Karpas-422 (cell line): ENCODE data around the gene CDK5RAP1. TPM values are rescaled to one million over a fixed set of nuclear protein-coding genes. Genes with fewer than 3 reads are reported as not detected.

ENCODE experiments used
- total RNA-seq: library from RNA; depleted of rRNA; stranded (reverse); fragments of >200 nt; shearing (Covaris generic); gene quantifications from 2 replicates; pipeline ENCODE4 v1.2.3, GENCODE V29; 2014; ENCODE audit warnings: low replicate concordance; rRNA removed

The CDK5RAP1 gene
- total RNA-seq, 1 experiment from 2014 or later = 32.5 TPM

Other genes starting within 250 kb of the CDK5RAP1 start
- not detected in 2 replicates for gene BPIFA2, start 233.4 kb downstream of the CDK5RAP1 start, total RNA-seq
- gene BPIFA3, start 184.2 kb downstream of the CDK5RAP1 start, total RNA-seq = not detected in 2 replicates
- gene BPIFA1, start 165.5 kb downstream of the CDK5RAP1 start, total RNA-seq = not detected in 2 replicates
- not detected in 2 replicates for gene BPIFB1, start 118.3 kb downstream of the CDK5RAP1 start, total RNA-seq
- 51.4 and 85.6 TPM in 2 replicates for gene SNTA1, start 42.2 kb upstream of the CDK5RAP1 start, total RNA-seq
- 47.6 and 54.8 TPM in 2 replicates for gene CBFA2T2, start 88.6 kb upstream of the CDK5RAP1 start, total RNA-seq